Stimulated activated CD8-positive, alpha-beta memory T cell treated with anti-CD3 and anti-CD28 coated beads, Interleukin-15, amount 100 ng/mL, for 24 hours (primary cell): ENCODE data around the gene NKAIN2.

Experiments used
- DNase-seq: peaks from one replicate; pipeline ENCODE4 v3.0.0-alpha.2; 2020; ENCODE audit warnings: low read depth

Gene NKAIN2

DNA sequence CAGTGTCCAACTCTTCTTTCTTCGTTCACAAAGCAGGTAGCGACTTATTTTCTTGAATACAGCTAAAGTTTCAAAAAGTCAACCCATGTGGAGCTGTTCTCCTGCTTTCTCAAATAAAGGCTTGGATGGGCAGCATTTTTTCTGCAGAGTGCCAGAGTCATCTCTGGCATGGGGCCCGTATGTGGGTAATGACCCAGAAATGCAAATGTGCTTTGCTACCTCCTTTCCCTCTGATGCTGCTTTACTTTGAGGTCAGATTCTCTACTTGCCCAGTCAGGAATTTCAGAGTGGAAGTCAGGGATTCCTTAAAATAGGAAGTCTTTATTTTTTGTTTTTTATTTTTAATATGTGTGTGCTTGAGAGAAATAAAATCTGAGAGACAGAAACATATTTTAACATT lies 4.9 kb downstream of the NKAIN2 start:
- DNase-seq = no peak

DNA sequence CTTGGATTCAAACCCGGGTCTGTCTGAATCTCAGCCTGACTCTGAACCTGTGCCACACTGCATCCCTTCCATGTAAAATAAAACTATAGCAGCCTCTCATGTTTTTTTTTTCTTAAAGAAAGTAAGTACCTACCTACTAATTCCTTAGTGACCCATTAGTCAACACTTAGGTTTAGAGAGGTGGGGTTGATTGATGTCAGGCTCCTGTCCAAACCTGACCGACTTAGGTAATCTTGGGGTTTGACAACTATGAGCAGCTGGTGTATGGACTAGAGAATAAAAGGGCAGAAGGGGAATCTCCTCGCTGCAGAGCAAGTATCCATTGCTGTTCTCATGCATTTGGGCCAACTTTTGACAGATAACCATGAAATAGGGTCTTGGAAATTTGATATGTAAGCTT lies 6.5 kb downstream of the NKAIN2 start:
- no peak for DNase-seq

DNA sequence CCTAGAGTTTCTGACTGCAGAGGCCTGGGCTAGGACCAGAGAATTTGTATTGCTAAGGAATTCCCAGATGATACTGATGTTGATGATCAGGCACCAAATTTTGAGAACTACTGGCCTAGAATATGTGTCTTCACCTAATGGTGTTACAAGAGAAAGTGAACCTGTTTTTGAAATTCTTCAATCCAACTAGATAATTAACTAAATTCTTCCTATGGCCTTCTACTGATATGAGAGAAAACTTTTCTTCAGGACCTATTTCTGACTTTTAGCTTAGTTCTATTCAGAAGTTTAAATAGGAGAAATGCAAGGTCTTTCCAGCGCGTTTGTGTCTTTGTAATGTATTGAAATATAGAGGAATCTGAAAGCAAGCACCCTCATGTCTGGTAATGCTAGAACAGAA lies 7.3 kb downstream of the NKAIN2 start:
- DNase-seq = no peak

DNA sequence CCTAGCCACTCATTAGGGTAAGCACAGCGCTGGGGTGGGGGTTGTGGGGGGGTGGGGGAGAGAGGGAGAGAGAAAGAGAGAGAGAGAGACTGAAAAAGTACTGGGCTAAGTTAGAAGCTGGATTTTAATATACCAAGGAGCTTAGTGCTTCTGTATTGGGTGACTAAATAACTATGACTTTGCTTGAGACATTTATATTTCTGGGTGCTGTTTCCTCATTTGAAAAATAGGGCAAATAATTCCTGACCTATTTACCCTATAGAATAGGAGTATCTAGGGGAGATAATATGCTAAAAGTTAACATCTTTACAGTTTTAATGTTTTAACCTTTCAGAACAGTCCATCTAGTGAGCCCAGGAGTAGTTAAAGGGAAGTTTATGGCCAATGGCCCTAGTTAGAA lies 7.7 kb downstream of the NKAIN2 start:
- DNase-seq = no peak

DNA sequence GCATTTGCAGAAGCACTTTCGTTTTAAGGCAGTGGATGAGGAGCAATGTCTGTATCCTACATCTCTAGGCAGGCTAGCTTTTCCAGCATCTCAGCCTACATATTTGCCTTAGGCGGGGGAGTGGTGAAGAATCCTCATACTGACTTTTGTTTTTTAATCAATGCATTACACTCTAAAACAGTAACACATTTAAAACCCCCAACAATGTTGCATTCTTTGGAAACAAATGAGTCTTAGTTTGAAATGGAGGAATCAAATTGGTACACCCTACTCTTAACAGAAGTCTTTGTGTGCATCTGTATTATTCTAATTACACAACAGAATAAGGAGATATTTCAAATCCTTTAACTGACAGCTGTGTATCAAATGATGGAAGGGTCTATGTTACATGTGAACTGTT lies 9.0 kb downstream of the NKAIN2 start:
- no peak for DNase-seq

DNA sequence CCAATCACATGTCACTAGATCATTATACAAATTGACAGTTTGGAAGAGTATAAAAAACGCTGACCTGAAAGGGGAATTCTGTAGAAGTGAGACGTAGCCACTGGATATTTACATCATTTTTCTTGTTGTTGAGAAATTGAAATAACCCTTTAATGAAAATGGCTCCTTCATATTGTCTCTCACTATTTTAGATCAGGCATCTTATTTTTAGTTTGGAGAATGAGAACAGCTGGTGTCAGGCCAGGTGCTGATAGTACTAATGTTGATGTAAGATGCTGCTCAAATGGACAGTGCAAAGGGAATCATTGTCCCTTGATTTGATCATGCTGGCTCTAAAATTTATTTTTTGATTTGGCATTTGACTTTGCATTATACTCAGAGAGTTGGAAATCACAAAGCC lies 17.4 kb downstream of the NKAIN2 start:
- DNase-seq = no peak

DNA sequence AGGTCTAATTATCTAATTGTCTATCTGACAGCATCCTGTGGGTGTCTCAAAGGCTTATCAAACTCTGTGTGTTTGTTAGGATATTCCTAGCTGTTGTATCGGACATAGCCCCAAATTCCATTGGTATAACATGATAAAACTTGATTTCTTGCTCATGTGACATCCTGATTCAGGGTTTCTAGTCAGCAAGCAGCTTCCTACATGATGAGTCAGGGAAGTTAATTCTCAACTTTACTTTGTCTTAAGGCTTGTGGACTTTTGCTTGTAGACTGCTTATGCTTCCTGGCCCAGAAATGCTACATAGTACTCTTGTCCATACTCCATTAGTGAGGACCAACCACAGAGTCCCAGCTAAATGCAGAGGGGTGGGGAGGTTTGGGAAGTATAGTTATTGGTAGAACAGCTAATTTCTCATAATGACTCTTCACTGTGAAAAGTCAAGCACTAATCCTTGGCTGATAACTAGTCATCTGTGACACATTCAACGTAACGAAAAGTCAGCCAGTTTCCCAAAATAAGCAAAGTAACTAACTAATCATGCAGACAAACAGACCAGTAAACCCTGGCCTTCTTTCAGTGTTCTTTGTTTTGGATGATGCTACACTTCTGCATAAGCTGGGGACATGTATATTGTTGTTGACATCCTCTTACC lies 25.8 kb downstream of the NKAIN2 start:
- no peak for DNase-seq

DNA sequence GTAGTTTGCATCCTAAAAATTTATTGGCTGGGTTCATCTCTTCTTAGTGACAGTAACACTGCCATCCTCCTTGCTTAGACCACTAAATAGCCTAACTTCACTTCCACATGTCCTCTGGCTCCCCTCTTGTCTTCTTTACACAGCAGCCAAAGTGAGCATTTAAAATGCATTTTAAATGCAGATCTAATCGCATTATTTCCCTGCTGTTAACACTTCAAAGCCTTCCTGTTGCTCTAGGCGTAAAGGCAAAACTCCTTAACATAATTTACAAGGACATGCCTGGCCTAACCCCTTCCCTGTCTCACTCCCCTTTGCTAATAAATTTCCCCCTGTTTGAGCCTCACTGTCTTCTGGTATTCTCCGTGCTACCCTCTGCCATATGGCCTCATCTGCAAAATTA lies 26.5 kb downstream of the NKAIN2 start:
- no peak for DNase-seq

DNA sequence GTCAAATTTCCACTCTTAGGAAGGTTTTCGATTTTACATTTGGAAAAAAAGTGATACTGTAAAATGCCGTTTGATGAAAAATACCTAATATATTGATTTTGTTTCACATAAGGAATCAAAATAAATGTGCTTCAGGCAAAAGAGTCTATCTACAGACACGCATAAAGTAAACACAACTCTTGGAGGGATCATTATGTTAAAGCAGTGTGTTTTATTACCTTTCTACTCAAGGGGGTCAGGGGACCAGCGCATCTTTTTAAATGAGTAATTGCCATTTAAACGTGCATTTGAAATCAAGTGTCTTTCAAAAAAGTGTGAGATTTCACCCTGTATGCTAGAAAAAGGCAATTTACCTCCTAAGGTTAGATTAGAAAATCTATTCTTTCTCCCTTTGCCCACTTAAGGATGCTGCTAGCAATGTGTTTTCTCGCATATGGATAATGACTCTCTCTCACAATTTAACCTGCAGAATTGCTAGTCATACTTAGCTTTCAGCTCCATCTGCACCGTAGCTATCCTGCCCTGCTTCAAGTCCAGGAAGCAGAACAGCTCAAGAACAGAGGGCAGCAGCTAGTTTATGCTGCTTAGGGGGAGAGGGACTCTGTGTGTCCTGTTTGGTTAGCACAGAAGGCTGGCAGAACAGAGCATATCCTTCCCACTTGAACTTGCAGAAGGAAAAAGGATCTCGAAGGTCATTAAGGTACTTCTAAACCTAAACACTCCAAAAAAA lies 35.0 kb downstream of the NKAIN2 start:
- DNase-seq = no peak

DNA sequence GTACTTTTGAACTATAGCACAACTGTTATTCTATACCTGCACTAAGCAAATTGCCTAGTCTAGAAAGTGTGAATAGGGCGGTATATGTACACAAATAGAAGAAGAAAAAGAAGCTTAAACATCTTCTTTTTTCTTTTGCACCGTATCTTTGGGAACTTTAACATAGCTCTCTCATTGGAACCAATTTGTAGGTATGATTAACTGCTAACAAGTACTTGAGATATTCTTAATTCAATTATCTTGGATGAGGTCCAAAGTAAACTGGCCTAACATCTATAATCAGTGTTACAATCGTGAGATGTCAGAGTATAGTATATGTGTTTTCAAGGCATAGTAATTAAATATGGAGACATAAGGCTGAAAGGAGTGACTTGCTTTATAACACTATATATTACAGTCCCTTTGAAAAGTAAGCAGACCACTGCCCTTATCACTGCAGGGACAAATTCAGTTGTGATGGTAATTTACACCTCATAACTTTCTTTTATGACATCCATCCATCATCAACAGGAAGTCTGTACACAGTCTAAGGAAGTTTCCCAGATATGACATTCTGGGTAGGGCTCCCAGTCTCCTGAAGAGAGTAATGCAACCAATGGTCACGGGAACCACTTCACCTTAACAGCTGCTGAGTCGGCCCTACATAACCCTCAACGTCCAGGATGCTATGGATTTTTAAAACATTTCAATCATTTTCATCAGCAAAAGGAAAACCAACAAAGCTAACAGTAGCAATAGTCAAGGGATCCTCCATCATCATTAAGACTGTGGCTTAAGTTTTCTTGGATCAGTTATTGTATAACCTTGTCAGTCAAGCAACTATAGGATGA lies 37.6 kb downstream of the NKAIN2 start:
- DNase-seq = no peak

DNA sequence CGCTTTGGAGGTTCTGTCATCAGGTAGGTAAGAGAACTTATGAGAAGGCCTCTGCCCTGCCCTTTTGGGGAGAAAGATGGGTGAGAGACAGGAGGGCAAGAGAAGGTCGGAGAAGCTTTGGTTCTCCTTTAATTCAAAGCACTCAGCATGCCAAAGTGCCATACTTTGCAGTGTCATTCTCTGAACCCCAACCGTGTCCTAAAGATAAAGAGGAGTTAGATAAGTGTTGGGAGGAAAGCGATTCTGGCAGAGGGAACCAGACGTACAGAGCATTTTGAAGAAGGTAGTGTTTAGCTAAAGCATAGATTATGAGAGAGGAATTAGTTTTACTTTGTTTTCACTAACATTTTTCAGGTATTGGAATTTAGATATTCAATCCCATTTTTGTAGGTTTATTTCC lies 40.3 kb downstream of the NKAIN2 start:
- DNase-seq = no peak

DNA sequence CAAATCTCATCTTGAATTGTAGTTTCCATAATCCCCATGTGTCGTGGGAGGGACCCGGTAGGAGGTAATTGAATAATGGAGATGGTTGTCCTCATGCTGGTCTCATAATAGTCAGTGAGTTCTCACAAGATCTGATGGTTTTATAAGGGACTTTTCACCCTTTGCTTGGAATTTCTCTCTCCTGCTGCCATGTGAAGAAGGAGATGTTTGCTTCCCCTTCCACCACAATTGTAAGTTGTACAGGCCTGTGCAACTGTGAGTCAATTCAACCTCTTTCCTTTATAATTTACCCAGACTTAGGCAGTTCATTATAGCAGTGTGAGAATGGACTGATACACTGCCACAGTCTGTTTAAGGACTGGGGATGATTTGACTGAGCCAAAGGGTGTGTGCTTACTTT lies 44.7 kb downstream of the NKAIN2 start:
- no peak for DNase-seq

DNA sequence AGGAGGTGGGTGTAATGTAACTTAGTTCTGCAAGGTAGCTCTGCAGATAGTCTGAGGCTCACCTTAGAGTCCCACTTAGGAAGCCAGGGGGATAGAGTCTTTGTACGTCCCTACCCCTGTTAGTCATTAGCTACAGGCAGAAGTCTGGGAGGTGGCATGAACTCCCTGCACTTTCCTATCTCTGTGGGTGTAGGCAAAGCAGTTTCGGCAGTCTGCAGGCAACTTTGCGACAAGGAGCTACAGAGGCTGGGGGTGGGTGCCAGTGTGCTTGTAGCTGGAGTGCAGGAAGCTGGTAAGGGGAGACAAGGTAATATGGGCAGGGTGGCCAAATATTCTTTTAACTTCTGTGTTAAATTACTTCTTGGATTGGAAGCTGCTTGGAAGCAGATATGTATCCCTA lies 45.7 kb downstream of the NKAIN2 start:
- DNase-seq = no peak

DNA sequence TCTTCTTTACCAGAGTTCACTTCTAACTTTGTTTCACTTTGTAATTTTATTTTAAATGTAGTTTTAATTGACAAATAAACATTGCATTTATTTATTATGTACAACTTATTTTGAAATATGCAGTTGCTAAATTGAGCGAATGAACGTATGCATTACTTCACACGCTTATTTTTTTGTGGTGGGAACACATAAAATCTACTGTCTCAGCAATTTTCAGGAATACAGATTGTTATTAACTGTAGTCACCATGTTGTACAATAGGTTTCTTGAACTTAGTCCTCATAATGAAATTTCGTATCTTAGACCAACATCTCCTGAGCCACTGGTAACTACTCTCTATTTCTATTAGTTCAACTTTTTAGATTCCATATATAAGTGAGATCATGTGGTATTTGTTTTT lies 46.9 kb downstream of the NKAIN2 start:
- no peak for DNase-seq

DNA sequence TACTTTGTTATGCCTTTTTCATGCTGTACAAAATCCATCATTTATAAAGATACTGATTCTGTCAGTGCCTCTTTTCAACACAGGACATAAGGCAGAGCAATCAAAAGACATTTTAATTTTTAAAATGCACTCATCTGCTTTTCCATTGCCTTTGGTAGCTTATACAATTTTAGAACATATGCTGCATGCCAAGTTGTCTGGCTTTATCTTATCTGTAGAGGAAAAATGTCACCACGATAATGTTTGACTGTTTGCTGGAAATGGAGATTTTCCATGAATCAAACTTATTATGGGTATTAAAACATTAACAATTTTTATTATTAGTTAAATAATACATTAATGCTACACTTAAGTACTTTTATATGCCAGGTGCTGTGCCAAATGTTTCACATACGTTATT lies 50.5 kb downstream of the NKAIN2 start:
- DNase-seq = no peak

DNA sequence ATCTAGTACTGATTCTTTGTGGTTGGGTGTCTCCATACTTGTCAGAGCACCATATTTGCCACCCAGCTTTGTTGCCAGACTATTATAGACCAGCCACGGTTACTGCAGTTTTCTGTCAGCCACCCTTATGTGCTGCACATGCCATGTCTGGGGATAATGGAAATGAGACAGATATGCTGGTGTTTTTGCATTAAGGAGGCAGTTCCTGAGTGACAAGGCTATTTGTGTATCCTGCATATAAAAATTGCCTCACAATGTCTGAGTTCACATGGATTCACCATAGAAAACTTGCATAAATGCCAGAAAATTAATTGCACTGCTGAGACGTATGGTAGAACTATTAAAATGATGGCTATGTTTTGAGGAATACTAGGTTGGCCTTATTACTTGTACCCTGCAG lies 51.8 kb downstream of the NKAIN2 start:
- no peak for DNase-seq

DNA sequence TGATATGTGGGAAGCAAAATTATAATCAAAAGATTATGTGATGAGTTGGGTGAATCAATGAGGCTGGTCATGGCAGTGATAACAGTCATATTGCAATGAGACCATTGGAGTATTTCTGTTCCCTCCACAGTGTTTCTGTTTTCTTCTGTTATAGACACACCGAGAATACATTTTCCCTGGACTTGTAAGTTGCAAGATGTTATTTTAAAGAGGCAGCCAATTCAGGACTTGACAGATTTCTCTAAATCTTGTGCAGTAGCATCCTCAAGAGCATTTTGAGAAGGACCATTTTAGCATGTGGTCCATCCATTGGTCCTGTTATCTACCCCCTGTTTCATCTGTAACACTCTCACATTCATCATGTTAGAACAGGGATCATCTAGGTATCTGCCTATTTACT lies 55.6 kb downstream of the NKAIN2 start:
- no peak for DNase-seq

DNA sequence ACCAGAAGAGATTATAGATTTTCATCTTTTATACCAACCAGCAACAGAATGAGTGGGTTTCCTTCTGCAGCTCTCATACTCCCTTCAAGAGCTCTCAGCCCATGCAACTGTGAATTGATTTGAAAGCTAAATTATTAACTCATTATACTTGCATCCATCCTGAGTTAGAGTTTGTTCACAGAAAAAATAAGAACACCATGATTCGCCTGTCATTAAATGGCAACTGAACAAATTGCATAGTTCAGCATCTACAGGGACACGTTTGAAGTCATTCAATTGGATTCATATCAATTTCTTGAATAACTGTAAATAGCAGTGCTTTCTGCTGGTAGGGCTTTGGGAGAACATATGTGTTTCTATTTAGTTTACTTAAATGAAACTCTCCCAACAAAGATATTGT lies 65.7 kb downstream of the NKAIN2 start:
- DNase-seq = no peak

DNA sequence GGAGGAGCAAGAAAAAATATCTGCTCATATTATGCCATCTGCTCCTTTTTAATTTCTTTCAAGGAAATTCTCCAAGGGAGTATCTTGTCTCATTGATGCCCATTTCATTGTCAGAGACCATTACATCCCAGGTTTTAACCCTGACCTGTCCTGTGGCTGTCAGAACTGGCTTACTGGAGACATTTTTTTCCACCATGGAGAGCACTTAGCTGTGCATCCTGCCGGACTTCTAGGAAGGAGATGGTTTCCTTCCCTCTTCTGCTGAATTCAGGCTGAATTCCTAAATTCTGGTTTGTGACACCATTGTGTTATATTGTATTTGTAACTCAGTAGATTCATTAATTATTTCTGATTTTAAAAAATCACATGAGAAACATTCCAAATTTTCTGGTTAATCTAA lies 70.3 kb downstream of the NKAIN2 start:
- DNase-seq = no peak

DNA sequence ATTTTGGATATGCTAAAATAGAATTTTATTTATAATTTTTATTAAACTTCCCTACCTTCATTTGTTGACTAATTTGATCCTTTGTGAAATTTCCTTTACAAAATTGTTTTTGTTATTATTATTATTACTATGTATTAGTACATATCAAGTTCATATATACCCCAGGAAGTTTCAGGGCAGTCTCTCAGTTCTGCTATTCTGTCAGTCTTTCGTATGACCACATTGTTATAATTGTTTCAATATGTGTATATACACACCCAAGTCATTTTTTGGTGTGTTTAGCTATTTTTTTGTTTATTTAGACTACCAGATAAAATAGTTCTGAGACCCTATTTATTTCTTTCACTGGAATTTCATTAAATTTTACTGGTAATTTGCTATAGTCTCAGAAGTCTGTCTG lies 72.1 kb downstream of the NKAIN2 start:
- DNase-seq = no peak

DNA sequence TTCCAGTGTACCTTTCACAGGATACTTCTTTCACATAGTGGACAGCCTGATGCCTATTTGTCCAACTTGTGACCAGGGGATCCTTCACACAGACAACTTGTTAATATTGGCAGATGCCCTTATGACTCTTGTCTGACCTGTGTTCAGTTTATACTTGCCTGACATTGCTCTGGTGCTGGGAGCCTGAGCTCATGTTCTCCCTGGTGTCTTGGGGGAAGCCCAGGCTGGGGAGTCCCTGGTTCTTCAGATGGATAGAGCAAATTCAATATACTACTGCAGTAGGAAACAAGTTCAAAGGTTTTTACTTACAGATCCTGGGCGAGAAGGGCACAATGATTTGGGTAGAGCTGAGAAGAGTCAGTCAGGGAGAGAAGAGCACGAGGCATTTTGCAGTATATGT lies 76.1 kb downstream of the NKAIN2 start:
- no peak for DNase-seq

DNA sequence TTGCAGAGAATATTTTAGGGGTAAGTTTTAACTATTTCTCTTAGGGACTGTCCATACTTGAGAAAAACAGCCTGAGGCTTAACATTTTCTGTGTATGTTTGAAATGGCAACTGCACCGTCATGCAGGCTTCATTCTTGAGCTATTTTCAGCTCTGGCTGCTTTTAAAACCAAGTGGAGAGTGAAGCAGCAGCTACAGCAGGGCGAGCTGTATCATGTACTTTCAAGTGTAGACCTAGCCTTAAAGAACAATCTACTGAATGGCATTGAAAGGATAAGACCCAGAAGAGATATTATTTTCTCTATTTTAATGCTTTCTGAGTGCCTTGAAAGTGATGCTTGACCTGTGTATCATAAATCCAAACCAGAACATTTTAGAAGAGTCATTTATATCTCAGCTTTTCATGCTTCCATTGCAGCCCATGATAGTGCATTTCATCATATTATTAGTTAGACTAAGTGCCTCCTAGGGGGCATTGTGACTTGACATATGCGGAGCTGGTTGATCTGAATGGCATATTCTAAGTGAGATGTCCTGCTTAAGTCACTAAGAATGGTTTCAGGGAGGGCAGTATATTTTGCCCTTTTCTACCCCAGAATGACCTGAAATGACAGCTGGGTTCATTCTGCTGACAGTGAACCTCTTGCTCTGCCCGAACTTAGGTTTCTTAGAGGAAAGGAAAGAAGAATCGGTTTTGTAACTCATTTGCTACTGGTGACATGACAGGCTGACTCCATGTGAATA lies 85.3 kb downstream of the NKAIN2 start:
- DNase-seq = no peak

DNA sequence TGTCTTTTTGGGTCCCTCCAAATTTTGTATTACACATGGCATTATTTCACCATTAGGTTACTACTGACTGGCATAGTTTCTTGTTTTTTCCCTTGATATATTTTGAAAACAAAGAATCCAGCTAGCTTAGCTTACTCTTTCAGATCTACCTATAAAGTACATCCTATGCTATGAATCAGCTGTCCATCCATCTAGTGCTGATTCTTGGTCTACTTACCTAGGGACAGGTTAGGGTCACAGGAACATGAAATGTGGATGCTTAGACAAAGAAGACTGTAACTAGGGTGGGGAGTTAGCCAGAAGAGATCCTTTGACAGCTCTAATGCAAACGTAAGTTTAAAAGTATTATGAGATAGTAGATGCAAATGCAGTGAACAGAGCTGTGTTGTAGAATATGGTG lies 91.7 kb downstream of the NKAIN2 start:
- no peak for DNase-seq
